ENCODE results near the gene SMYD3.
"Not testable (repeated sequence)": the region's sequence is repeated elsewhere in the genome, so short reads cannot be mapped to it uniquely, and the experiment has no call there.

The SMYD3 gene

DNA sequence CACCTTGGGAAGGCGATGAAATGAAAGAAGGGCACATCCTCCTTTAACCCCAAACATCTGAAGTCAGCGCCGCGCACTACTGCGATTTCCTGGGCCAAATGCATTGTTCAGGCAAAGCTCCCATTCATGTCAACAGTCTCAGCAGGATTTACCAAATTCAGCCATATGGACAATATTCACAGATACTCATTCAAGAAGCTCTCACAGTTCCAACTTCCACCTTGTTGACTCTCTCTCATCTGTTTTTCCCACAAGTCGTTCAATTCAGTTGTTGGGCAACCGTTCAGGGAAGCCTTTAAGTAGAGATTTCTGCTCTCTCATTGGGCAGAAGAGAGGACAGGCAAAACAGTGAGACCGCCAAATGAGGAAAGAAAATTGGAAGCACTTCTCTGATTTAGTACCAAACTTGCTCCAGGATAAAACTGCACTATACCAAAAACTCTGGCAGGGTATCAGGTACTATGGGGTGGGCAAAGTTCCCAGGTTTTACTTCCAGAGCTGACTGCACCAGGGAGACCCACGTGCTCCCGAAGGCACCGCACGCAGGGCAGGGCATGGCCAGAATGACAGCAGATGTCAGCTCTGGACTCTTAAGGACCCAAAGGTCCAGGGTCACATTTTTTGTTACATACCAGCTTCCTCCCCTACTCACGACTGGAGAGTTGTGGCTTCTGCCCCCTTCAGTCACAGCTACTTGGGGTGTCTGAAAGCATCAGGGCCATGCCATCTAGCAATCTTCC is 683.5 kb downstream of the SMYD3 start:
- TF ChIP-seq ZNF274 (IDR thresholded peaks at IDR 0.05; ENCODE audit: low read depth, low read length): no peak
- no peak overlapping the region for H3K4me3 ChIP-seq (ENCODE audit: low read length)

DNA sequence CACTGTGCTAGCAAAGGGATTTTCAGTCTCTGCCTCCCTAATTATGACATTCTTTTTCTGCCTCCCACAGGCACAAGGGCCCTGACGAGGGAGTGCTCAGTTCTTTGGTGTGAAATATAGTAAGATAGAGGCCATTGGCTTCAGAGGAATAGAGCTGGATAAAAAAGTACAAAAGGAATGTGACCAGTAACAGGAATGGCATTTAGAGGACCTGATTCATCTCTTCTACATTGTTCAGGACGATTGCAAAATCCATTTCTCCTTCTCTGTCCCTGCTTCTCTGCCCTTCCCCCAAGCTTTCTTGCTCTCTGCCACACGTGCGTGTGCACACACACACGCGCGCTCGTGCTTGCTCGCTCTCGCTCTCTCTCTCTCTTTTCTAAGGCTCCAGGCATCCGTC is 684.1 kb downstream of the SMYD3 start:
- no peak overlapping the region for H3K4me3 ChIP-seq (ENCODE audit: low read length)
- TF ChIP-seq ZNF274 (IDR thresholded peaks at IDR 0.05; ENCODE audit: low read depth, low read length): no peak

DNA sequence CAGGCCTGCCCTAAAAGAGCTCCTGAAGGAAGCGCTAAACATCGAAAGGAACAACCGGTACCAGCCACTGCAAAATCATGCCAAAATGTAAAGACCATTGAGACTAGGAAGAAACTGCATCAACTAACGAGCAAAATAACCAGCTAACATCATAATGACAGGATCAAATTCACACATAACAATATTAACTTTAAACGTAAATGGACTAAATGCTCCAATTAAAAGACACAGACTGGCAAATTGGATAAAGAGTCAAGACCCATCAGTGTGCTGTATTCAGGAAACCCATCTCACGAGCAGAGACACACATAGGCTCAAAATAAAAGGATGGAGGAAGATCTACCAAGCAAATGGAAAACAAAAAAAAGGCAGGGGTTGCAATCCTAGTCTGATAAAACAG is 688.7 kb downstream of the SMYD3 start:
- H3K4me3 ChIP-seq (ENCODE audit: low read length): not testable (repeated sequence)

DNA sequence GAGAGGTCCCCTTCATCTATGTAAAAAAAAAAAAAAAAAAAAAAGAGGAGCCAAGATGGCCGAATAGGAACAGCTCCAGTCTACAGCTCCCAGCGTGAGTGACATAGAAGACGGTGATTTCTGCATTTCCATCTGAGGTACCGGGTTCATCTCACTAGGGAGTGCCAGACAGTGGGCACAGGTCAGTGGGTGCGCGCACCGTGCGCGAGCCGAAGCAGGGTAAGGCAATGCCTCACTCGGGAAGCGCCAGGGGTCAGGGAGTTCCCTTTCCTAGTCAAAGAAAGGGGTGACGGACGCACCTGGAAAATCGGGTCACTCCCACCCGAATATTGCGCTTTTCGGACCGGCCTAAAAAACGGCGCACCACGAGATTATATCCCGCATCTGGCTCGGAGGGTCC is 690.6 kb downstream of the SMYD3 start:
- H3K4me3 ChIP-seq (ENCODE audit: low read length): not testable (repeated sequence)

DNA sequence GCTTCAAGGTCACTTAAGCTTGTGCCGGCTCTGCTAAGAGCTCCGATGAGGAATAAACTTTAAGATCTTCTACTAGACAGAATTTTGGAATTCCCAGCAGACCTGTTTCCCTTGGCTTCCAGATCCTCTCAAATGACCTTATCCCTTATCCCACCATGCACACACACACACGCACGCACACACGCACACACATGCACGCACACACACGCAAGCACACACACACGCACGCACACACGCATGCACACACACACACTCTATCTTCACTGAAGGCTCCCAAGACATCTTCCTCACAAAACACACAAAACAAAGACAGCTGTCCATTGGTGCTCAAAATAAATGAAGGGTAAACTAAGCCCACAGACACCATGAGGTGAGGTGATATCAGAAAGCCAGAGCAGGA is 692.4 kb downstream of the SMYD3 start:
- H3K4me3 ChIP-seq (ENCODE audit: low read length): no peak overlapping the region
- no peak for TF ChIP-seq ZNF274 (IDR thresholded peaks at IDR 0.05; ENCODE audit: low read depth, low read length)

DNA sequence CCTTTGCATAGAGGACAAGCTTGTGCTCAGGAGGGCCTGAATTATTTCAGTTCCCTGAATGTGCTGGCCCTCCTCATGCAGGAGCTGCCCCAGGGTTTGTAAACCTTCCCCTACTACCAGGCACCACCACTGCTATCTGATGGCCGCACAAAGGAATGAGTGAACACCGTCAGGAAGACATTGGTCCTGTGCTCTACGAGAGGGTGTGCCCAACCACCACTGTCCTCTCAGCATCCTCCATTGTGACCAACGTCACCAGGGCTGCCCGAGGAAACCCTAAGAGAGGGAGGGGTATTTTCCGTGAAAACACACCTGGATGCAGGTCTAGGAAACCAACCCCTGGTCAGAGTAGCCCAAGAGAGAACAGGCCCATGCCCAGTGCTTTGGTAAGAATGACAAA is 694.8 kb downstream of the SMYD3 start:
- no peak overlapping the region for H3K4me3 ChIP-seq (ENCODE audit: low read length)
- no peak for TF ChIP-seq ZNF274 (IDR thresholded peaks at IDR 0.05; ENCODE audit: low read depth, low read length)

DNA sequence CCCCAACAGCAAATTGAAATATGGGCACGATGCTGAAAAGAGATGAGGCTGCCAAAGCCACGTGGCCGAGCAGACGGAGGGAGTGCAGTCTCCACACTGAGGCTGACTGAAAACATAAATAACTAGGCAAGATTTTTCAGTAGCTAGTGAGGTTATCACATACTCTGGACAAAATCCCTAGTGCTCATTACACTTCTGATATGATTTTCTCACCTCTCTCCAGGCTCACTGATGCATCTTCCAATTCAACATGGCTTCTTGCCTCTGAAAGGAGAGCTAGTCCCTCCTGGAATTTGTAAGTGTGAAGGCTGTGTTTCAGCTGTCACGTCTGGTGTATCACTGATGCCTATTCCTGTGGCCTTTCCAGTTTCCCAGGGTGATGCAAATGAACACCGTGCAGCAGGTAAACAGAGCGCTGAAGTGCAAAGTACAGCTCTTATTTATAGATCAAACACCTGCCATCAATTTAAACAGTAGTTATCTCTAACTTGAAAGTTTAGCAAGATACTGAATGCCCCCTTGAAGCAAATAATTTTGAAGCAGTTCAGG is 696.2 kb downstream of the SMYD3 start:
- no peak for TF ChIP-seq ZNF274 (IDR thresholded peaks at IDR 0.05; ENCODE audit: low read depth, low read length)
- no peak overlapping the region for H3K4me3 ChIP-seq (ENCODE audit: low read length)

DNA sequence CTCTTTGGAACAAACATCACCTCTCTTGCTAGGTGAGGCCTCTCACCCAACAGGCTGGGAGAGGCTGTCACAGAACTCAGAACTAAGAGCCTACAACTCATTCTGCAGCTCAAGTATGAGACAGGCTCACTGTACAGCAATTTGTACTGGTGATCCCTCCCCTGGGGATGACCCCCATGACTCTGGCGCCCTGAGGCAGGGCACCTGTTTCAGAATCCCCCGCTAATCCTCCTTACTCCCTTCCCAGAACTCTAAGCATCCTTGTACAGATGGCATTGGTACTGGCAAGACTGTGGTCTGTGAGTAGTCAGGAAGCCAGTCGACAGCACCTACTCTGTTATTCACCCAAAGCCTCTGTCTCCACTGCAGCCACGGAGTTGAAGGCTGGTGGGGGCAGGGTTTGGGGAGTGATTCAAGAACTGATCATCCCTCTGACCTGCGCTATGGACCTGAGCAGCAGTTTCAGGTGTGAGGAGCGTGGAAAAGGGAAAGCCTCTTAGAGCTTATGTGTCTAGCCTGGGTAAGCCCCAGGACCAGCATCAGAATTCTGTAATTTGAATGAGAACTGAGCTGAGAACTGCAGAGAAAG is 696.8 kb downstream of the SMYD3 start:
- no peak overlapping the region for H3K4me3 ChIP-seq (ENCODE audit: low read length)
- TF ChIP-seq ZNF274 (IDR thresholded peaks at IDR 0.05; ENCODE audit: low read depth, low read length): no peak

DNA sequence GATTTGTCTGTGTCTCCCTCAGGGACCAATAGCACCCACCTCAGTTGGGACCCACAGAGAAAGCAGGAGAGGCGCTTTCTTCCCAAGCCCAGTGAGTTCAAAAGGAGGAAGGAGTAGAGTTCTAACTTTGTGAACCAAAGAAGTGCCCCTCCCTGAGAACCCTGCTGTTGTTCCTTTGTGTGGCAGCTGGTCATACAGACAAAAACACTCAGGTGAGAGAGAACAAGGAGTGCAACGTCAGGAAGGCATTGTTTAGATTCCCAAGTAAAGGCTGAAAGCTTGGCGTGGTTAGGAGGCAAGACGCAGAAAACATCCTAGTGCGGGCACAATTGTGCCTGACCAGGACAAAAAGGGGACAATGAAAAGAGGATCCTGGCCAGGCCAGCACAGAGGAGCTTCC is 697.7 kb downstream of the SMYD3 start:
- no peak for TF ChIP-seq ZNF274 (IDR thresholded peaks at IDR 0.05; ENCODE audit: low read depth, low read length)
- no peak overlapping the region for H3K4me3 ChIP-seq (ENCODE audit: low read length)

DNA sequence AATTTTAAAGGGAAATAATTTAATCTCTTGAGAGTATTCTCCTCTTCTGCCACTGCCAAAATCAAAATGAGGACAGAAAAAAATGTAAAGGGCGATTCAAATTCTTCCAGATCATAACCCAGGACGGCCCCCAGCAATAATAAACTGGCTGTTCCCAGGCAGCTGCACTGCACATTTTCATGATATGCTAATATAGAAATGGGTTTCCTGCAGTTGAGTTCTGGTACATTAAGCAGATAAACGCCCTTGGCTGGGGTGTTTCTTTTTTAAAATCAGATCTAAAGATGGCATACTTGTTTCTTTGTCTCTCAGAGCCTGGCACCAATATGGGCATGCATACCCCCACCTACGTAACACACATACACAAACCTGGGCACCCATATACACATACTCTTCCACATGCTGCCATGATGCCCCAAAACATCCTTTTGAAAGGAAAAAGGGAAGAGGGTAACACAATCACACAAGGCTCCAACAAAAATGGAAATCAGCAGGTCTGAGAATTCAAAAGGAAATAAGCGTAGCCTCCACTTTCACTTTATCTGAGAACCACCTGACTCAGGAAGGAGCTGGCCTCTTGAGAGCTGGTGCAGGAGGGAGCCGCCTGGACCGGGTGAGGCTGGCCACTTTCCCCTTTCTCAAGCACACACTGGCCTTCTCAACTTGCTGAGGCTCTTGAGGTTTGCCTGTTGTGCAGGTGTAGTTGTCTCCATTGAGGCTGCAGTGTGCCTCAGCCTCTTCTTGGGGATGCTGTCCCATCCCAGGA is 698.9 kb downstream of the SMYD3 start:
- no peak overlapping the region; the same call in 1 of the 2 replicates for H3K4me3 ChIP-seq (ENCODE audit: low read length)
- TF ChIP-seq ZNF274 (IDR thresholded peaks at IDR 0.05; ENCODE audit: low read depth, low read length): no peak

DNA sequence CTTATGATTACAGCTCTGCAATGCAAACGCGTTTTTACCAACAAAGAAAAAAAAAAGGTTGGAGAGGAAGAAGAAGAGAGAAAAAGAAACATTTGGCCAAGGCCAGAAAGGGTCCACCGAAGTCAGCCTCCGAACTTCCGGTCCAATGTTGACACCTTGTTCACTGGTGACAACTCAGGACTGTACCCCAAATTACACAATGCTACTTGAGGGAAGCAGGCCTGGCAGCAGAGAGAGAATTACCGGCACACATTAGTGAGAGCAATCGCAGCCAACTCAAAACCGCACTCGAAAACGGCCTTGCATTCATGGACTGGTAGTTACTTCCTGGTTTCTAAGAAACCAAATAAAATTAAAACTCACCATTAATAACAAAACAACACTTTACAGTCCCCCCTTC is 699.8 kb downstream of the SMYD3 start:
- H3K4me3 ChIP-seq (ENCODE audit: low read length): no peak overlapping the region
- no peak for TF ChIP-seq ZNF274 (IDR thresholded peaks at IDR 0.05; ENCODE audit: low read depth, low read length)

DNA sequence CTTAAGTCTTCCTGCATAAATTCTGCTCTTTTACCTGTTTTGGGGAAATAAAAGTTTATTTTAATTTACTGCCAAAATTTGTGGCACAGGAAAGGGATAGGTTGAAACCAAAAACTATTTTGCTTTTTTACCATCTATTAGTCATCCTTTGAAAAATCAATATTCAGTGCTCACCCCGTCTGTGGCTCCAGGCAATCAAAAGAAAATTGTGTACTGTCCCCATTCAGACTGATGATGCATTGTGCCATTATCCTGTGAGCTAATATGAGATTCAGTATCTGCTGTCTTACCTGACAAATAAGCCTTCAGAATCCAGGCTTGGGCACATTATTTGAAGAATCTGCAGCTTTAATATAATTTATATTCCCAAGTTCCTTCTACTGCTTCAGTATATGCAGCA is 701.5 kb downstream of the SMYD3 start:
- H3K4me3 ChIP-seq (ENCODE audit: low read length): no peak overlapping the region
- no peak for TF ChIP-seq ZNF274 (IDR thresholded peaks at IDR 0.05; ENCODE audit: low read depth, low read length)

DNA sequence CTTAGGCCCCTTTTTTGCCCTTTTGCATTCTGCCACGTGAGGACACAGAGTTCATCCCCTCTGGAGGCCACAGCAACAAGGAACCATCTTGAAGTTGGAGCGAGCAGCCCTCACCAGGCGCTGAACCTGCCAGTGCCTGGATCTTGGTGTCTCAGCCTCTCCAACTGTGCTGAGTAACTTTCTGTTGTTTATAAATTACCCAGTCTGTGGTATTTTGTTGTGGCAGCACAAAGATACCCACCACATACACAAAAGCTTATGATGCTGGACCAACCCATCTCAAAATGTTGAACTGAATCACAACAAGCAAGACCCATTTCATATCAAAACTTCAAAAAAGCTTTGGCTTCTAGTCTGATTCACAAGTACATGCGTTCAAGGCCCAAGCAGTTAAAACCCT is 702.4 kb downstream of the SMYD3 start:
- H3K4me3 ChIP-seq (ENCODE audit: low read length): no peak overlapping the region
- TF ChIP-seq ZNF274 (IDR thresholded peaks at IDR 0.05; ENCODE audit: low read depth, low read length): no peak

DNA sequence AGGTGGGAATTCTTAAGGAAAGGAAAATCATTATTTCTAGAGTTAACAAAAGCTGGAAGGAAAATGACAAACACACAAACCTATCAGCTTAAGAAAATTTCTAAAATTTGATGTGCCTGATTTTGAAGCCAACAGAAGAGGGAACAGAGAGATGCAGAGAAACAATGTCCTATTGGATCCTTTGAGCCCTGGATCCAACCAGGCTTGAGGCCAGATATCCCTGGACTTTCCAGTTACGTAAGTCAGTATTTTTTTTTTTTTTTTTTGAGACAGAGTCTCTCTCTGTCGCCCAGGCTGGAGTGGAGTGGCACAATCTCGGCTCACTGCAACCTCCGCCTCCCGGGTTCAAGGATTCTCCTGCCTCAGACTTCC is 703.4 kb downstream of the SMYD3 start:
- H3K4me3 ChIP-seq (ENCODE audit: low read length): no peak overlapping the region
- TF ChIP-seq ZNF274 (IDR thresholded peaks at IDR 0.05; ENCODE audit: low read depth, low read length): no peak
